ENCODE results near the gene ZBTB25. TPM values are rescaled to one million over a fixed set of nuclear protein-coding genes. Genes with fewer than 3 reads are reported as not detected.
A peak's percentile ranks its signal among the peaks of the same experiment; 100 is the strongest.

ZBTB25 gene
- total RNA-seq, 4 donors from 2014 or later, result 4.6 to 34.4 (median 11.2) TPM

DNA sequence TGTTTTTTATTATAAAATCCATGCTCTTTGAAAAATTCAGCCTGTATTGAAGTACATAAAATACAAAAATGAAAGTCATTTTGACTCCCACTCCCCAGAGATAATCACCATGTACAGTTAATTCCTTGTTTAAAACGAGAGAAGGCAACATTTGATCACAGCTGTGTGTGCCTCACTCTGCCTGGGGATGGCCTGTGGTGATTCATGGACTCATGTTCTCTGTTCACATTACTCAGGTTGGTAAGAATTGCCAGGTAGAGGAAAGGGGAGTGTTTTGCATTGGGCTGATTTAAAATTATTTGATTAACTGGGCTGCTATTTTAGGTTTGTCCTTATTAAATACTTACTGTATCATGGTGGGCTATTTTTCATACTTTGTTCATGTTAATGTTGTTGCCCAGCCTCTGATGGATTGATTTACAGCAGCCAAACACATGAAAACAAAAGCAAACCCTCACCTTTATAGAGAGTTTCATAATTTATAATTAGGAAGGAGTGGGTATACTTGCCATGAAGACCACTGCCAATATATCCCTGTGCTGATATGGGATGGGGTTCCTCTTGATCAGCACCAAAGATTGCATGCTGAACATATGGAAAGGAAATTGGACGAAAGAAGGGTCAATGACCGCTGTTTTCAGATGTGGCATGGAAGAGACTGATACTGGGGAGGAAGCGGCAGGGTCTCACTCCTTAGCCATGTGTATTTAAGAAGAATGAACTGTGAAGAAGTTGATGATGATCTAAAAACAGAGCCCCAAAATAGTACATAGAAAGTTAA, 3.9 kb upstream of the ZBTB25 start:
- Histone ChIP-seq H3K27ac (peak overlapping the region in 1 of 2 donors; percentile 99), H3K4me3 (no peak overlapping the region), H3K27me3 (no peaks in the 10 kb centered on the region), H3K36me3 (no peaks in the 10 kb centered on the region), H3K9me3 (no peaks in the 10 kb centered on the region), H3K4me1 (no peaks in the 10 kb centered on the region)
- intact Hi-C loops (cut with DNase I; ENCODE audit: low total_unique reads), result no loop called here
- TF ChIP-seq, protein P1, sequence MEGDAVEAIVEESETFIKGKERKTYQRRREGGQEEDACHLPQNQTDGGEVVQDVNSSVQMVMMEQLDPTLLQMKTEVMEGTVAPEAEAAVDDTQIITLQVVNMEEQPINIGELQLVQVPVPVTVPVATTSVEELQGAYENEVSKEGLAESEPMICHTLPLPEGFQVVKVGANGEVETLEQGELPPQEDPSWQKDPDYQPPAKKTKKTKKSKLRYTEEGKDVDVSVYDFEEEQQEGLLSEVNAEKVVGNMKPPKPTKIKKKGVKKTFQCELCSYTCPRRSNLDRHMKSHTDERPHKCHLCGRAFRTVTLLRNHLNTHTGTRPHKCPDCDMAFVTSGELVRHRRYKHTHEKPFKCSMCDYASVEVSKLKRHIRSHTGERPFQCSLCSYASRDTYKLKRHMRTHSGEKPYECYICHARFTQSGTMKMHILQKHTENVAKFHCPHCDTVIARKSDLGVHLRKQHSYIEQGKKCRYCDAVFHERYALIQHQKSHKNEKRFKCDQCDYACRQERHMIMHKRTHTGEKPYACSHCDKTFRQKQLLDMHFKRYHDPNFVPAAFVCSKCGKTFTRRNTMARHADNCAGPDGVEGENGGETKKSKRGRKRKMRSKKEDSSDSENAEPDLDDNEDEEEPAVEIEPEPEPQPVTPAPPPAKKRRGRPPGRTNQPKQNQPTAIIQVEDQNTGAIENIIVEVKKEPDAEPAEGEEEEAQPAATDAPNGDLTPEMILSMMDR (IDR thresholded peaks at IDR 0.05), result no peak
- TF ChIP-seq POLR2A (IDR thresholded peaks at IDR 0.05), result no peak
- no peak for DNase-seq

DNA sequence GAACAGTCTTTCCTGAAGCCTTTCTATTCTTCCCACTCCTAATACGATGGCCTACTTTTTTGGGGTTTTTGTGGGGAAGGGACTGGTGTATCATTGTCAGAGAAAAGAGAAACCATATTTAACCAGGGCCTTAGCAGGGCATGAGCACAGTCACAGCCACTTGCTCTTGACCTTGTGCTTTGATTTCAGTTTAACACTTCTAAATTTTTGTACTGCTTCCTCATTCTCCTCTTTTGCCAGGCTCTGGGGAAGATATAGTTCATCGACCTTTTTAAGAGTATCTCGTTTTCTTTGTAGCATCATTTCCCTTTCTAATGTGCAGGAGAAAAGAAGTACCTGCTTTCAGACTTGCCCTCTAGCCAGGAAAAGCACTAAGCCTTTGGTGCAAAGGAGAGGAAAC, 3.1 kb upstream of the ZBTB25 start:
- H3K4me3 ChIP-seq, result no peak overlapping the region
- intact Hi-C loops (cut with DNase I; ENCODE audit: low total_unique reads), result no loop called here

DNA sequence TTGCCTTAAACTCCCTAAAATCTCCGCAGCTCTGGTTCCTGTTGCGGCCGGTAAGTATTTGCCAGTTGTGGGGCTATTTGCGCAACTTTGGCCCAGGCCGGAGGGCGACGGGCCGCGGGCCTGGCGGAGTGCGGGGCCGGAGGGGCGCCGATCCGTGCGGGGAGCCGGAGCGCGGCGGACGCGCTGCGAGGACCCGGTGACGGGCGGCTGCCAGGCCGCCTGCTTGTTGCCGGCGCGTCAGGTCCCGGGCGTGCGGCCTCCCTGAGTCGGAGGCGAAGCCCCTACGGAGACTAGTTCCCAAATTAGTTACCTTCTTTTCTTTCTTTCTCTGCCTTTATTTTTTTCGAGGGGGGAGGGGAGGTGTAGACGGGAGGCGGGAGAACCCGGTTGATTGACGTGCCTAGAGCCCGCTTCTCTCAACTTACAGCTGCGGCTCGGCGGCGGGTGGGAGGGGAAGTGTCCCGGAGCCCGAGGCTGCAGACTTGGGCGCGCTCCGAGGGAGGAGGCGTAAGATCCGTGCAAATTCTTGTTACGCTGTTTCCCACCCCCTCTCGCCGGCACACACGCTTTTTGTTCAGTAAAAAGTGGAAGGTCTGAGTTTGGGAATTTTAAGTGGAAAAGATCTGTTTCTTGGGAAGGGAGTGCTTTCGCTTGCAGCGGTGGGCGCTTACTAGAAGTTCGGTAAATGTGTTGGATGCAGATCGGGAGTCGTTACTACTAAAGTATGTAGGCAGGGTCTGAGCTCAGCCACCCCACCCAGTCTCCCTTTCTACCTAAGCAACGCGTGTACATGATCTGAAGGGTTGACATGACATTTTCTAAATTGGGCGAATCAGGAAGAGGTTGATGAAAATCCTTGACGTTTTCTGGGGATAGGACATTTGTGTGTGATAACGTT, 1.5 kb upstream of the ZBTB25 start:
- peak; percentile 86 to 89 for DNase-seq
- intact Hi-C loops (cut with DNase I; ENCODE audit: low total_unique reads), result no loop called here
- peak overlapping the region; percentile 97 to 99 for H3K27ac ChIP-seq
- TF ChIP-seq POLR2A (IDR thresholded peaks at IDR 0.05), result peak; percentile 6 to 42
- TF ChIP-seq, protein P1 (IDR thresholded peaks at IDR 0.05), result no peak
- H3K27me3 ChIP-seq, result no peaks in the 10 kb centered on the region
- H3K9me3 ChIP-seq, result no peaks in the 10 kb centered on the region
- H3K36me3 ChIP-seq, result no peaks in the 10 kb centered on the region
- peak overlapping the region; percentile 87 to 97 for H3K4me3 ChIP-seq
- H3K4me1 ChIP-seq, result peaks cover 6 to 8% of the 10 kb centered on the region in 2 donors

More for the DNA sequence above, 3.1 kb upstream of the ZBTB25 start:
- H3K27ac ChIP-seq, result peak overlapping the region; percentile 30 to 99
- TF ChIP-seq POLR2A (IDR thresholded peaks at IDR 0.05), result no peak
- TF ChIP-seq, protein P1 (IDR thresholded peaks at IDR 0.05), result no peak
- peaks cover 0 to 4% of the 10 kb centered on the region in 2 donors for H3K4me1 ChIP-seq
- no peaks in the 10 kb centered on the region for H3K9me3 ChIP-seq
- H3K36me3 ChIP-seq, result no peaks in the 10 kb centered on the region
- DNase-seq, result no peak
- H3K27me3 ChIP-seq, result no peaks in the 10 kb centered on the region

DNA sequence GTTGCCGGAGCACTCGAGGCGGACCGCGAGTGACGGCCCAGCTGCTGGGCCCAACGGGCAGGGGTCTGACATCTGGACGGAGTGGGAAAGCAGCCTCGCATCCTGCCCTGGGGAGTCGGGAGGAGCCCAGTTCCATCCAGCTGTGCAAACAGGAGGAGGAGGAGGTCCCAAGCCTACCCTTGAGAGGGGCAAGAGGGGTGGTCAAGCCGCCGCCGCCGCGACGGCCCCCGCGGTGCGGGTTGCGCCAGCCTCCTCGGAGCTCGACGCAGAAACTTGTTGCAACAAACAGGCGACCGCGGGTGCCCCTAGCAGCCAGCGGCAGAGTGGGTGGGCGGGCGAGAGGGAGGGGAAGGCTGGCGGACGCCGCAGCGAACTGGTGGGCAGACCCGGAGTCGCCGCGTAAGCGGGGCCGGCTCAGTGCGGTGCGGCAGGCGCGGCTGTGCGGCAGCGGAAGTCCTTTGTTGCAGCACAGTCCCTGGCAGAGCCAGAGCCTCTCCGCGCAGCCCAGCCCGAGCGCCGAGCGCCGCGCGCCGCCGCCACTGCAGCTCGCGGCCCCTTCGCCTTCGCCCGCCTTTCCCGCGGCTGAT, 765 bp upstream of the ZBTB25 start, which contains the start of gene ZBTB1:
TSS of gene ZBTB1 (plus strand) at position 461 of the 587 bp plus-strand sequence. CDS start 16,735 bp downstream, outside the sequence.
- Histone ChIP-seq H3K36me3 (no peaks in the 10 kb centered on the region), H3K27me3 (no peaks in the 10 kb centered on the region), H3K27ac (peak within 1 kb of the TSS; percentile 97 to 99), H3K4me1 (peaks cover 6 to 12% of the 10 kb centered on the region in 2 donors), H3K4me3 (peak within 1 kb of the TSS; percentile 87 to 97), H3K9me3 (no peaks in the 10 kb centered on the region)
- peak; percentile 78 to 79 for DNase-seq
- intact Hi-C loops (cut with DNase I; ENCODE audit: low total_unique reads), result no loop called here
- TF ChIP-seq, protein P1 (IDR thresholded peaks at IDR 0.05), result no peak
- peak; percentile 36 to 63 for TF ChIP-seq POLR2A (IDR thresholded peaks at IDR 0.05)
